GM18499 (cell line): ENCODE results near the gene SIVA1.
A peak's percentile ranks its signal among the peaks of the same experiment; 100 is the strongest.
"Not testable (repeated sequence)": the region's sequence is repeated elsewhere in the genome, so short reads cannot be mapped to it uniquely, and the experiment has no call there.

ENCODE experiments used
- ATAC-seq: cut with Tn5 transposase; IDR thresholded peaks from one replicate; pipeline ENCODE4 v1.9.1; 2021; ENCODE audit warnings: moderate number of reproducible peaks; ENCODE audit not compliant: insufficient read depth, unreplicated experiment

Gene SIVA1

DNA sequence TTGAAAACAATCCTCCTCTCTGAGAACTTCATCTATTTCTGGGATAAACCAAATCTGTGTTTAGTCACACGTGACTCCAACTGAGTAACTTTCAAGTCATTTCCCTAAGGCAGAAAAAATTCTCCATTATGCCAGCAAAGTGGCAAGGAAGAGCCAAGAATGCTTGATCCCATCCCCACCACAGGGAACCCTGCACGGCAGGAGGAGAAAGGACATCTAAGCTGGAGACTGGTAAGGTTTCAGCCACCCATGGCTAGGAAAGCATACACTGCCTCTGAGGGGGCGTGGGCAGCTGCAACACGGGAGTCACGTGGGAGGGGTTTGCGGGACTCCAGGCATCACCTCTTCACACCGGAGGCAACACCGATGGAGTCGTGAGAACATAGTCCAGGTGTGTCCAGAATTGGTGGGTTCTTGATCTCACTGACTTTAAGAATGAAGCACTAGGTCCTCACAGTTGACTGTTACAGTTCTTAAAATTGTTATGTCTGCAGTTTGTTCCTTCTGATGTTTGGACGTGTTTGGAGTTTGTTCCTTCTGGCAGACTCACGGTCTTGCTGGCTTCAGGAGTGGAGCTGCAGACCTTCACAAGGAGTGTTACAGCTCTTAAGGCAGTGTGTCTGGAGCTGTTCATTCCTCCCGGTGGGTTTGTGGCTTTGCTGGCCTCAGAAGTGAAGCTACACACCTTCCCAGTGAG, 2.7 kb upstream of the SIVA1 start:
- no peak for ATAC-seq

DNA sequence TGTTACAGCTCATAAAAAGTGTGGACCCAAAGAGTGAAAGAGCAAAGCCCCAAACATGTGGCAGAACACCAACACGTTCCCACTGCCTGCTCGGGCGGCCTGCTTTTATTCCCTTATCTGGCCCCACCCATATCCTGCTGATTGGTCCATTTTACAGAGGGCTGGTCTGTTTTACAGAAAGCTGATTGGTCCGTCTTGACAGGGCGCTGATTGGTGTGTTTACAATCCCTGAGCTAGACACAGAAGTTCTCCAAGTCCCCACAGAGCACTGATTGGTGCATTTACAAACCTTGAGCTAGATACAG, 2.2 kb upstream of the SIVA1 start:
- not testable (repeated sequence) for ATAC-seq

DNA sequence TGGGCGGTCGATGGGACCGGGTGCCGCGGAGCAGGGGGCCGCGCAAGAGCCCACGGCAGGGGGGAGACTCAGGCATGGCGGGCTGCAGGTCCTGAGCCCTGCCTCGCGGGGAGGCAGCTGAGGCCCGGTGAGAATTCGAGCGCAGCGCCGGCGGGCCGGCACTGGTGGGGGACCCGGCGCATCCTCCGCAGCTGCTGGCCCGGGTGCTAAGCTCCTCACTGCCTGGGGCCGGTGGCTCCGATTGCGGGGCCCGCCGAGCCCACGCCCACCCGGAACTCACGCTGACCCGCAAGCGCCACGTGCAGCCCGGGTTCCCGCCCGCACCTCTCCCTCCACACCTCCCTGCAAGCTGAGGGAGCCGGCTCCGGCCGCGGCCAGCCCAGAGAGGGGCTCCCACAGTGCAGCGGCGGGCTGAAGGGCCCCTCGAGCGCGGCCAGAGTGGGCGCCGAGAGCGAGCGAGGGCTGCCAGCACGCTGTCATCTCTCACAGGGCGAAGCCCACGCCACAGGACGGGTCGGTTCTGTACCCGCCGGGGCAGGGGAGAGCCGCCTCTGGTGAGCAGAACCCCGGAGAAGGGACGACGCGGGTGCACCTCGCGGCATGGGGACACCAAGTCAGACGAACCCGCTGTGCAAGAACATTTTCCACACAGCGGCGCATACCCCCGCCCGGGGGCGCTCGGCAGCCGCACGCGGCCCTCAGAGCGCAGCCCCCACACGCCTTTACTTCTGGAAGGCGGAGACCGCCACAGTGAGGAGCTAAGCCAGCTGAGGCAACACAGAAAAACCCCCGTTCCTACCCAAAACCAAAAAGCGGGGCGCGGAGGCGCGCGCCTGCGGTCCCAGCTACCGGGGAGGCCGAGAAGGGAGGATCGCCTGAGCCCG, 1.2 kb upstream of the SIVA1 start:
- no peak for ATAC-seq

DNA sequence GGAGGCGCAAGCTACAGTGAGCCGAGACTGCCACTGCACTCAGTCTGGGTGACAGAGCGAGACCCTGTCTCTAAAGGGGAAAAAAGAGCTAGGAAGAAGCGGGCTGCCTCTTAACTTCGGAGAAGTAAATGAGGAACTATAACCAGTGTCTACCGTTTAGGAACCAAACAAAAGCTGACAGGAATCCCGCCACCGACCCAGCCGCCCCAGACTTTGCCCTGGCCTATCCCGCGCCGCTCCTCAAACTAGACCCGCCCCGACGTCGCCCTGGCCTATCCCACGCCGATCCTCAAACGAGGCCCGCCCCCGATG, 568 bp upstream of the SIVA1 start:
- peak; percentile 49 for ATAC-seq

DNA sequence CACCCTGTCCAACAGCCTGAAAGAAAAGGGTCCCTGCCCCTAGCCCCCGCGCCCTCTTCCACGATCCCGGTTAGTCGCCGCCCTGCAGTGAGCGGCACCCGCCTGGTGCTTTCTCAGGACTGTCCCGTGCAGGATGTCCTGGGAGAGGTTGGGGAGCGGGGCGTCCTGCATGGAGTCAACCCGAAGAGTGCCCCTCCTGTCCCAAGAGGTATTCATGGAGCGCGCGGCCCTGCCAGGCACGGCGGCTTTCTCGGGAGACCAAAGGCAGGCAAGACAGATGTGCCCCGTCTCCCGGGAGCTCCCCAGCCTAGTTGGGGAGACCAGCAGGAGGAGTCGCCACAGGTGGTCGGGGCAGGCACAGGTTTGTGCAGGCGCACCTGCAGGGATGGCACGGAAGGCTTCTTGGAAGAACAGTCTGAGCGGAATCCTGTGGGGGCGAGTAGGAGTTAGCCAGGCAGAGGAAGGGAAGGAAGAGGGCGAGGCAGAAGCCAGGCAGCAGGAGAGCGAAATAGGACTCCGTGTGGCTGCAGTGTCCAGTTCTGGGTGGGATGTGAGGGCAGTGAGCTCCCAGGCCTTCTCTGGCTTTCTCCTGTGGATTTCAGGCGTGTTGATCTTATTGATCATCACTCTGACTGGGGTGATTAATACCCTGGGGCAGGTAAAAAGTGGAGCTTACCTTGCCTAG, 723 bp downstream of the SIVA1 start:
- ATAC-seq, result no peak

DNA sequence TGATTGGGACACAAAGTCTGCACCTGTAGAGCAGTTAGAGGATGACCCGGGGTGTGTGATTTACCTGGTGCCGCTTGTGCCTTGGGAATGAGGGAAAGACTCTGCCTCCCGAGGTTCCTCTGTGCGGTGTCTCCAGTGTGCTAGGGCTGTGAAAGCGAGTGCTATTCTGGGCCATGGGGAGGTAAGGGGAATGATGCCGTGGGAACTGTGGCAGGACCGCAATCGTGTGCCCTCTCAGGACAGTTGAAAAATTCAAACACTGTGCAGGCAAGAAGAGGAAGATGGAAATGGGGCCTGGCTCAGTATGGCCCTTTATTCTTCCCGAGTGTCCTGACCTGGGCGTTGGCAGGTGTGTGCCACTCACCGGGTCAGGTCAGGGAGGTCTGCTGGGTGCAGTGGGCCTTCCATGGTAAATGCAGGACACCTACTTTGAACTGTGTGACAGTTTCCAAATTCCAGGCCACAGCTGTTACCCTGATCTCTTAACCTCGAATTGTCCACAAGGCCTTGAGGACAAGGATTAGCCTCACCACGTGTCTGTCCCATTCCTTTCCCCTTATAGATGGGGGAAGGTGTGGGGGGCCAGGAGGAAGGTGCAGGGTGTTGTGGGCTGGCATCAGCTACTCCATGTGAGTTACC, 1.4 kb downstream of the SIVA1 start:
- ATAC-seq, result no peak

DNA sequence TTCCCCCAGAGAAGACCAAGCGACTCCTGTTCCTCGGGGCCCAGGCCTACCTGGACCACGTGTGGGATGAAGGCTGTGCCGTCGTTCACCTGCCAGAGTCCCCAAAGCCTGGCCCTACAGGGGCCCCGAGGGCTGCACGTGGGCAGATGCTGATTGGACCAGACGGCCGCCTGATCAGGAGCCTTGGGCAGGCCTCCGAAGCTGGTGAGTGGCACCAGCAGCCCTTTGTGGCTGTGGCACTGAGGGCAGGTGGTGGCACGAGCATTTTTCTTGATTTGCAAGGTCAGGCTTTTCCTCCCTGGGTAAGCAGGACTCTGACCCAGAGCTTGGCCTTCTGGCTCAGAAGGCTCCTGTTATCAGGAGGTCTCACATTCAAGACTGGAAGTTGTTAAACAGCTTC, 2.7 kb downstream of the SIVA1 start:
- ATAC-seq, result no peak

- no peak for ATAC-seq
These were observed 3.7 kb downstream of the SIVA1 start for GRCh38 chr14:104756477-104757237.

DNA sequence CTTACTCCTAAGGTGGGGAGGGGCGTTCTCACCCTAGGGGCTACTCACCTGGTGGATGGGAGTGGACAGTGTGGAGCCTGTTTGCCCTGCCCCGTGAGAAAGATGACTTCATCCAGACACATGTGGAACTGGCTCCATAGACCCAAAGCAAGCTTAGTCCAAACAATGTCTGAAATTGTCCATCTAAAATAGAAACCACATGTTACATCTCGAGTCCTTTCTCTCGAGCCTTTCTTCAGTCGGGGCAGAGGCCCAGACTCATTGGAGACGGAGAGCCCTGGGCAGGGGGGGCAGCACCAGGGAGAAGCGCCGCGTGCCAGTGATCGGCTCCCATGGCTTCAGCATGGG, 4.3 kb downstream of the SIVA1 start:
- no peak for ATAC-seq

DNA sequence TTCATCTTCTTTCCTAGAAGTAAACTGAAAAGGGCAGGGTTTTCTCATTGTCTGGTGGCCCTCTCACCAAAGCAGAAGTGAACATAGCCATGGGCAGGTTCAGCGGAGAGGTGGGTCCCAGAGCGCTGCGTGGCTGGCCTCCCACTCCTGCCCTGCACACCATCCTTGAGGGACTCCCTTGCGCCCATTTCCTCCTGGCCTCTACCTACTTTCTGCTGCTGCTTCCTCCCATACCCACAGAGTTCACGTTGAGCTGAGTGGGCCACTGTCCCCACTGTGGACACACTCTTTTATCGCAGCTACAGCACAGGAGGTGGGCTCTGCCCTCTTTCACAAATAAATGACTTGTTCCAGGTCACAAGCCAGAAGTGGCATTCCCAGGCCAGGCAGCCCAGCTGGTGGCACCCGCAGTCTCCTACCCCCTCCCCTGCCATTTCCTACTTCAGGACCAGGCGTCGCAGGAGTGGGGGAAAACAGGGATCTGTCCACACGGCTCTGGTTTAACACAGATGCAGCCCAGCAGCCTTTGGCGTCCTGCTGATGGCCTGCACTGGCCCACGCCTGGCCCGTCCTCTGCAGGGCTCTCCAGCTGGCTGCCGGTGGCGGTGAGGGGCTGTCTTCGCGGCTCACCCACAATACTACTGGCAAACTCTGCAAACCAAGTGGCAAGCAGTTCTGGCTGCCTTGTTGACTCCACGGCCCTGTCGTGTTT, 4.9 kb downstream of the SIVA1 start:
- no peak for ATAC-seq

GRCh38 chr14:104758981-104759969, 6.3 kb downstream of the SIVA1 start:
- no peak for ATAC-seq

DNA sequence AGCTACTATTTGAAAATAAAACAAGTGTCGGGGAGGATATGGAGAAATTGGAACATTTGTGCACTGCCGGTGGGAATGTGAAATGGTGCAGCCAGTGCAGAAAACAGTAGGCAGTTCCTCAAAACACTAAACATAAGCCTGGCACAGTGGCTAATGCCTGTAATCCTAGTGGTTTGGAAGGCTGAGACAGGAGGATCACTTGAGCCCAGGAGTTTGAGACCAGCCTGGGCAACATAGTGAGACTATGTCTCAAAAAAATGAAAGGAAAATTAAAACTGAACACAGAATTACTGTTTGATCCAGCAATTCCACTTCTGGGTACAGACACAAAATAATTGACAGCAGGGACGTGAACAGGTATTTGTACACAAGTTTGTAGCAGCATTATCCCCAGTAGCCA, 12.6 kb downstream of the SIVA1 start:
- ATAC-seq, result no peak

GRCh38 chr14:104766256-104766862, 13.4 kb downstream of the SIVA1 start:
- ATAC-seq, result no peak

DNA sequence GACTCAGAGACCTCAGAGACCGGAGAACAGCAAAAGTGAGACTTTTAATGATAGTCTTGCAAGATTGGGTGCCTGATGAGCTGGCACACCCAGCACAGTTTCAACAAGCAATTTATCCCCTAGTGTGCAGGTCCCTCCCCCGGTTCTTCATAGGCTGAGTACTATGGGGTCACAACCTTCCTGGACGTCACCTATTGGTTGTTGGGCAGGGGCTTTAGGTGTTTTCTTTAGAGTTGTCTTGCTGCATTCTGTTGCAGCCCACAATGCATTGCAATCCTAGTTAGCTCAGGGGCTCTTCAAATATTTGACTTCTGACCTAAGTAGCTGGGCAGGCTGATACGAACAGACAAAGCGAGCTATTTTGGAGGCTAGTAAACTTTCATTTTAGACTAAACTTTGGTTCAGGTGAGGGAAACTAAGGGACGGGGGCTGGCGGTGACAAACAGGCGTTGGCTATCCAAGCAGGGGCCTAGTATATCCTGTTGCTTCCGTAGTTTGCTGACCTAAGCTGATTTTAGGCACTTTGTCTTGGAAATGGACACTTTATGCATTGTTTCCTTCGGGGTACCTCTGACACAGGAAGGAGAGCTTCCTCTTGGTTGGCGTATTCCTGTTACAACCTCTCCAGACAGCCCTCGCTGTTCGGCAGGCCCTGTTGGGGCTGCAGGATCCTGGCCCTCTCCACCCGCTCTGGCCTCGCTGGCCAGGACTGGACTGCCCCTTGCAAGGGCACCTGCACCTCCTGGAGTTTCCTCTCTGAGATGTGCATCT, 14.1 kb downstream of the SIVA1 start:
- no peak for ATAC-seq

GRCh38 chr14:104767634-104767918, 14.6 kb downstream of the SIVA1 start:
- no peak for ATAC-seq

- no peak for ATAC-seq
These were observed 15.7 kb downstream of the SIVA1 start for GRCh38 chr14:104768437-104769323.
